Hepatocyte (in vitro differentiated cells): ENCODE measurements around the gene MKRN2.

ENCODE experiments used
- CTCF ChIP-seq: fragments of 200-600 bp; sonication (generic); IDR thresholded peaks from 2 replicates; pipeline ENCODE4 v1.5.1; 2016; ENCODE audit warnings: antibody characterized with exemption, mild to moderate bottlenecking; ENCODE audit not compliant: poor library complexity
- EZH2 ChIP-seq: fragments of 200-600 bp; sonication (generic); IDR thresholded peaks from 2 replicates; pipeline ENCODE4 v1.6.1; 2016; ENCODE audit warnings: antibody characterized with exemption, mild to moderate bottlenecking, borderline replicate concordance
- EZH2phosphoT487 ChIP-seq: fragments of 200-600 bp; sonication (generic); IDR thresholded peaks from one replicate; pipeline ENCODE4 v1.6.1; 2018; ENCODE audit warnings: antibody characterized with exemption, mild to moderate bottlenecking, low read depth, moderate library complexity; ENCODE audit not compliant: unreplicated experiment, severe bottlenecking

- TF ChIP-seq CTCF (no peak), EZH2phosphoT487 (no peak), EZH2 (no peak)
Observed at GRCh38 chr3:12593473-12593872, 36.6 kb downstream of the MKRN2 start.
